Vagina (tissue), 2 donors: ENCODE results near the gene ATF6B.
A peak's percentile ranks its signal among the peaks of the same experiment; 100 is the strongest.

Experiments used
- POLR2A ChIP-seq, 2 donors: fragments of 450-650 bp; IDR thresholded peaks; one replicate each; pipeline ENCODE4 v1.6.1; 2017; ENCODE audit warnings: antibody characterized with exemption in 2 of 2, mild to moderate bottlenecking in 2 of 2, moderate library complexity in 2 of 2
- TF ChIP-seq, protein P1 (sequence below), 3 experiments: fragments of 450-650 bp in 2 of 3; fragments of 200-600 bp in 1 of 3; sonication (generic) in 1 of 3; IDR thresholded peaks; one replicate each; pipeline ENCODE4 v1.5.1; 2017 to 2019; ENCODE audit warnings: antibody characterized with exemption in 3 of 3, mild to moderate bottlenecking in 2 of 3, moderate library complexity in 2 of 3

DNA sequence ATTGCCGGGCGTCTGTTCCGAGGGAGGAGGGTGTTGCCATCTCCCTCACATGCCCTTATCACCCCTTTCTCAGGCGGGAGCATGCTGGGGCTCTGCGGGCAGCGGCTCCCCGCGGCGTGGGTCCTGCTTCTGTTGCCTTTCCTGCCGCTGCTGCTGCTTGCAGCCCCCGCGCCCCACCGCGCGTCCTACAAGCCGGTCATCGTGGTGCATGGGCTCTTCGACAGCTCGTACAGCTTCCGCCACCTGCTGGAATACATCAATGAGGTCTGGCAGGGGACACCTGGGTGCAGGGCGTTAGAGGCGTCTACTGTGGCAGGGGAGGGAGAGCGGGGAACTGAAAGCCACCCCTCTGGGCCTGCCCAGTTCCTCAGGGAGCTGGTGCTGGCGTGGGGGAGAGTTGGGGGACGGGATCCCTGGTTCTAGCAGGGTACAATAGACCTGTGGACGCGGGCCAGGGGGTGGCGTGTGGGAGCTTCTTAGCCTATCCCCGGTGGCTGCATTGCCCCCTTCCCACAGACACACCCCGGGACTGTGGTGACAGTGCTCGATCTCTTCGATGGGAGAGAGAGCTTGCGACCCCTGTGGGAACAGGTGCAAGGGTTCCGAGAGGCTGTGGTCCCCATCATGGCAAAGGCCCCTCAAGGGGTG, 26.6 kb upstream of the ATF6B start:
- TF ChIP-seq, protein P1, sequence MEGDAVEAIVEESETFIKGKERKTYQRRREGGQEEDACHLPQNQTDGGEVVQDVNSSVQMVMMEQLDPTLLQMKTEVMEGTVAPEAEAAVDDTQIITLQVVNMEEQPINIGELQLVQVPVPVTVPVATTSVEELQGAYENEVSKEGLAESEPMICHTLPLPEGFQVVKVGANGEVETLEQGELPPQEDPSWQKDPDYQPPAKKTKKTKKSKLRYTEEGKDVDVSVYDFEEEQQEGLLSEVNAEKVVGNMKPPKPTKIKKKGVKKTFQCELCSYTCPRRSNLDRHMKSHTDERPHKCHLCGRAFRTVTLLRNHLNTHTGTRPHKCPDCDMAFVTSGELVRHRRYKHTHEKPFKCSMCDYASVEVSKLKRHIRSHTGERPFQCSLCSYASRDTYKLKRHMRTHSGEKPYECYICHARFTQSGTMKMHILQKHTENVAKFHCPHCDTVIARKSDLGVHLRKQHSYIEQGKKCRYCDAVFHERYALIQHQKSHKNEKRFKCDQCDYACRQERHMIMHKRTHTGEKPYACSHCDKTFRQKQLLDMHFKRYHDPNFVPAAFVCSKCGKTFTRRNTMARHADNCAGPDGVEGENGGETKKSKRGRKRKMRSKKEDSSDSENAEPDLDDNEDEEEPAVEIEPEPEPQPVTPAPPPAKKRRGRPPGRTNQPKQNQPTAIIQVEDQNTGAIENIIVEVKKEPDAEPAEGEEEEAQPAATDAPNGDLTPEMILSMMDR (IDR thresholded peaks at IDR 0.05): peak; percentile 35 to 58 (median 49)
- TF ChIP-seq POLR2A (IDR thresholded peaks at IDR 0.05): no peak
